Hypothalamus (tissue), 51 donors: ENCODE results near the gene GGA2.
"Not testable (repeated sequence)": the region's sequence is repeated elsewhere in the genome, so short reads cannot be mapped to it uniquely, and the experiment has no call there.

ENCODE experiments used
- DNase-seq, 51 donors: peaks; one replicate each; lab custom pipeline; 2025; lab: John Stamatoyannopoulos, UW

GGA2 gene

DNA sequence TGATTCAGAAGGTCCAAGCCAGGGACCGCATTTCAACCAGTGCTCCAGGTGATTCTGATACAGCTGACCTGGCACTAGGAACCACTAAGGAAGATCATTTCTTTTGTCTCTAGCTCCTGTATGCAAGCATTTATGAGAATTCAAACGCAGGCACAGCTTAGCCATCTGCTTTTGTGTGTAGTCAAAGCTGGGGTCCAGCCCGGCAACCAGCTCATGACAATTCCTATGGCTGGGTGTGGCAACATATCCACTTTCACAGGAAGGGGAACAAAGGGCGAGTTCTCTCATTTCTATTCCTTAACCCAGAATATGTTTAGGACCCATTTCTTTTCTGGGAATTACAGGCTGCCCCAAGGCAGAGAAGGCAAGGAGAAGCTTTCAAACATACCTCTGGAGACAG is 30.0 kb downstream of the GGA2 start:
- DNase-seq = no peak

DNA sequence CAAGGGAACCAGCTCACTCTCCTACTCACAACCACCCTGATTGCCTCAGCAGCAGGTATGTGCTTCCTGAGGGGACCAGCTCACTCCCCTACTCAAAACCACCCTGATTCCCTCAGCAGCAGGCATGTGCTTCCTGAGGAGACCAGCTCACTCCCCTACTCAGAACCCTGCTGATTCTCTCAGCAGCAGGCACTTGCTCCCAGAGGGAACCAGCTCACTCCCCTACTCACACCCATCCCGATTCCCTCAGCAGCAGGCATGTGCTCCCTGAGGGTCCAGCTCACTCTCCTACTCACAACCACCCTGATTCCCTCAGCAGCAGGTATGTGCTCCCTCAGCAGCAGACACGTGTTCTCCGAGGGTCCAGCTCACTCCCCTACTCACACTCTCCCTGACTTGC is 31.2 kb downstream of the GGA2 start:
- no peak for DNase-seq

- no peak for DNase-seq
Observed at GRCh38 chr16:23478566-23478965, 31.7 kb downstream of the GGA2 start.

DNA sequence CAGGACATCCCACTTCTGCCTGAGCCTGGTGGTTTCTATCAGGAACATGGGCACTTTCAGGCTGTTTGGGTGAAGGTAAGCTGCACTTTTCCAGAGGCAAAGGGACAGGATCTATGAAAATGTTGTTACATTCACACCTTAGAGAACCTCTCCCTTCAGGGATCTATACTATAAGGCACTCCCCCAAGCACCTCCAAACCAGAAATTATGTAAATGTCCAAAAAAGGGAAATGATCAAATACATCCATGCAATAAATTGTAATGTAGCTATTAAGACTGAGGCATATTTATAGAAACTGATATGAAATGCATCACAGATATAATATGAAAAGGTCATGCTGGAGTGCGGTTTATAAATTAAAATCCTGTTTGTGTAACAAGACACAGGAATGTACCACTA is 34.0 kb downstream of the GGA2 start:
- no peak for DNase-seq

DNA sequence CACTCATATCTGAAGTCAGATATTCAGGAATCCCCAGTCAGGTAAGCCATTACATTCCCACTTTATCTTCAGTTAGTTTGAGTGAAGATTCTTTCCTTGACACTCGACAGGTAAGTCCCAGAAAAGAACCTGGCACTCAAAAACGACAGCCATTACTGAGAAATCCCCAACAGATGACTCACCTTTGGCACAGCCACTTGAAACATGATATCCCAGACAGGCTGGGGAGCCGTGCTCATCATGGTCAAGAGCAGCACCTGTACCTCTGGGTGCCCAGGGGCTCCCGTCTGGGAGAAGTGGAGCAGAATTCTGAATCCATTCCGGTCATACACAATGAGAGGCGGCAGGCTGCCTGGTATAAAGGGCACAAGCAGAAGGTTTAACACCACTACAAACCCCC is 40.5 kb downstream of the GGA2 start:
- no peak for DNase-seq

GRCh38 chr16:23466162-23466885 is 44.0 kb downstream of the GGA2 start:
- peak in 1 of 51 donors; percentile 19 for DNase-seq

DNA sequence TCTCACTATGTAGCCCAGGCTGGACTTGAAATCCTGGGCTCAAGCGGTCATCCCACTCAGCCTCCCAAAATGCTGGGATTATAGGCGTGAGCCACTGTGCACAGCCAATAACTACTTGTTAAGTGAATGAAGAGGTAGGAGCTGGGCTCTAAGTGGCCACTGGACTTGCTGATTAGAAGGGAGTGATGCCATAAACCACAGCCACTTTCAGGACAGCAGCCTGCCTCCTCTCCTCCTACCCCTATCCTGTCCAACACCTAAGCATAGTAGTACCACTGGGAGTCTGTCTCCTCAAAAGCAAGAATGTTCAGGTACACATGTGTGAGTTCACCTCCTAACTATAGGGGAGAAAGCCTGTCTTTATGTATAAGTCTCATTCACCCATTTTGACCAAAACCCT is 45.1 kb downstream of the GGA2 start:
- no peak for DNase-seq

- DNase-seq = peak in 33 of 51 donors; percentile 0 to 65 (median 8)
Observed at GRCh38 chr16:23464196-23464595, 46.1 kb downstream of the GGA2 start.

DNA sequence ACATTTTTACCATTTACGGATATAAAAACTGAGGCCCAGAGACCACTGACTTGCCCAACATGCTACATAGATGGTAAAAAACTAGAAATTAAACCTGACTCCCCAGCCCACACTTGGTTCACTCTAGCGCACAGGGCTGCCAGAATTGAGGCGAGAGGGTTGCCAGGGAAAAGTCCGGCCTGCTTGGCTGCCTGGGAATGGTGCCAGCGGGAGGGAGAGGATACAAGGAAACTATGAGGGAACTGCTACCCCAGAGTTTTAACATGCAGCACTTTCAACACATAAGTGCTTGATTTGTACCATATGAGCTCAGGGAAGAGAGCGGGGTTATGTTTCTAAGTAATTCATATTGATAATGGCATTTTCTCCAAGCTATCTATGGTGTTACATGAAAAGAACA is 47.3 kb downstream of the GGA2 start:
- DNase-seq = peak in 46 of 51 donors; percentile 1 to 77 (median 42)

DNA sequence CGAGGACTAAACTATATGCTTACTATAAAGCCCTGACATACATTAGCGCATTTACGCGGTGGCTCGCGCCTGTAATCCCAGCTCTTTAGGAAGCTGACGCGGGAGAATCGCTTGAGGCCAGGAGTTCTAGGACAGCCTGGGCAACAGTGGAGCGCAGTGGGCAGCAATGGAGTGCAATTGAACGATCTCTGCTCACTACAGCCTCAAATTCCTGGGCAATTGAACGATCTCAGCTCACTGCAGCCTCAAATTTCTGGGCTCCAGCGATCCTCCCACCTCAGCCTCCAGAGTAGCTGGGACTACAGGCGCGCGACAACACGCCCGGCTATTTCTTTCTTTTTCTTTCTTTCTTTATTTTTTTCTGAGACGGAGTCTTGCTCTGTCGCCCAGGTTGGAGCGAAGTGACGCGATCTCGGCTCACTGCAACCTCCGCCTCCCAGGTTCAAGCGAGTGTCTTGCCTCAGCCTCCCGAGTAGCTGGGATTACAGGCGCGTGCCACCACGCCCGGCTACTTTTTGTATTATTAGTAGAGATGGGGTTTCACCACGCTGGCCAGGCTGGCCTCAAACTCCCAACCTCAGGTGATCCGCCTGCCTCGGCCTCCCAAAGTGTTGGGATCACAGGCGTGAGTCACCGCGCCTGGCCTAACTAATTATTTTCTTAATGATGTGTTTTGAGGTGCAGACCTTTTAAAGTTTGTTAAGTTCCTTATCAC is 56.8 kb downstream of the GGA2 start:
- peak in 1 of 51 donors; percentile 39 for DNase-seq

DNA sequence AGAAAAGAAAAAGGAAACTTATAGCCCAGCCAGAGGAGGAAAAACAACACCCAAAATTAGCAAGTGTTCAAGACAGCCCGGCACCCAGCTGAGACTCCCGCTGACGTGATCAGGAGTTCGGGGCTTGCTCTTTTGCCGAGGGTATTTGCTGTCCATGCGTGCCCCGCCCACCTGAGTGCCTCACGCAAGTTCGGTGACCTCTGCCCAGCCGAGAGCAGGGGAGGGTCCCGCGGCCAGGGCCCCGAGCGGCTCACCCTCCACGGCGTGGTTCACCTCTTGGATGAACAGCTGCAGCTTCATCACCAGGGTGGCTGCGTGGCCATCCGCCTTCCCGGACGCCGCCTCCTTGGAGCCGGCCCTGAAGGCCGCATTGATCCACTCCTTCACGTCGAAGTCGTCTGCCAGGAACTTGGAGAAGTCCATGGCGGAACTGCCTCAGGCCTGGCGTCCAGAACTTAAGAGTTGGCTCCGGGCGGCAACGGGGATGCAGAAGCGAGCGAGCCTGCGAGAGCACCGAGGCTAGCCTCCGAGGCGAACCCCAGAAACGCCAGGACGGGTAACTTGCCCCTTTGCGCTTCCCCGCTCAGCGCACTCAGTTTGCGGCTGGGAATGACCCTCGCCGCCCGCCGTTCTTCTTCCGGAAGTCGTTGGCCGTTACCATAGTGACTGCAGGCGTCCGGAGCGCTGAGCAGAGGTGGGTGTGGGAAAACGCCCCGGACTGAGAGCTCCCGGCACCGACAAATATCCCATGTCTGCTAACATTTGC is 57.5 kb downstream of the GGA2 start, which contains the start of gene COG7:
Gene COG7, minus strand, starts transcription at position 618 of the 766 bp plus-strand sequence. Its CDS starts 195 bp downstream, at position 423.
- DNase-seq = peak; percentile 52 to 95 (median 79)

- no peak for DNase-seq
Observed at GRCh38 chr16:23452221-23452571, 58.1 kb downstream of the GGA2 start.

- no peak for DNase-seq
Observed at GRCh38 chr16:23448392-23448791, 61.9 kb downstream of the GGA2 start.

- DNase-seq = not testable (repeated sequence)
Observed at GRCh38 chr16:23437542-23437941, 72.8 kb downstream of the GGA2 start.

DNA sequence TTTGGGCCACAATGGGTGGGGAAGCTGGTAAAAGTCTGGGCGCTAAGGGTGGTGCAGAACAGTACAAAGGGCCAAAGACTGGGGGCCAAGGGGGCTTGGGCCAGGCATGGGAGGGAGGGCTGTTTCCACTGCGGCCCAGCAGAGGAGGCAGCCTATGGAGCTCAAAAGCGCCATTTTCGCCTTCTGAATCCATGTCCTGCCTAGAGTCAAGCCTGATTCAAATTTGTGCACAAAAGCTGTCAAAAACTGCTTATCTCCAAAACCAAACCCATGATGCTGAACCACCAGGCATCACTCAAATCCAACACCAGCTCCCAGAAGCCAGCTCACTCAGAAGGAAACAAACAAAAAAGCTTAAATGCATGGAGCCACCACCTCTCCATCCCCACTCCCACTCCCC is 73.3 kb downstream of the GGA2 start:
- no peak for DNase-seq

DNA sequence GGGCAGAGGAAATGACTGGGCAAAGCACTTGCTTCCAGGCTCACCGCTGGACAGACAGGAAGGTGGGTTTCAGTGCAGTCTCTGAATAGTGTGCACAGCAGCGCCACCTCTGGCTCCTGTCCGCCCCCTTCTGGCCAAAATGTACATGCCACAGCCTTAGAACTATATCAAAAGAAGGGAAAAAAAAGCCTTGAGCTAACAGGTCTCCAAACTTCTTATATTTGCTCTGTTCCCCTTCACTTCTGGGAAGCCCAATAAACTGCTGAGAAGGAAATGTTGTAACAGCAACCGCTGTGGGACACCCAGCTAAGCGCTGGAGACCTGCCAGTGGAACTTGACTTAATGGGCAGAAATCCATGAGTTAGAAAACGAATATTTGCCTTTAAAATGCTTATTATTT is 74.8 kb downstream of the GGA2 start:
- peak in 13 of 51 donors; percentile 3 to 22 (median 8) for DNase-seq

- DNase-seq = peak in 6 of 51 donors; percentile 1 to 72 (median 6)
Observed at GRCh38 chr16:23434380-23434779, 75.9 kb downstream of the GGA2 start.

DNA sequence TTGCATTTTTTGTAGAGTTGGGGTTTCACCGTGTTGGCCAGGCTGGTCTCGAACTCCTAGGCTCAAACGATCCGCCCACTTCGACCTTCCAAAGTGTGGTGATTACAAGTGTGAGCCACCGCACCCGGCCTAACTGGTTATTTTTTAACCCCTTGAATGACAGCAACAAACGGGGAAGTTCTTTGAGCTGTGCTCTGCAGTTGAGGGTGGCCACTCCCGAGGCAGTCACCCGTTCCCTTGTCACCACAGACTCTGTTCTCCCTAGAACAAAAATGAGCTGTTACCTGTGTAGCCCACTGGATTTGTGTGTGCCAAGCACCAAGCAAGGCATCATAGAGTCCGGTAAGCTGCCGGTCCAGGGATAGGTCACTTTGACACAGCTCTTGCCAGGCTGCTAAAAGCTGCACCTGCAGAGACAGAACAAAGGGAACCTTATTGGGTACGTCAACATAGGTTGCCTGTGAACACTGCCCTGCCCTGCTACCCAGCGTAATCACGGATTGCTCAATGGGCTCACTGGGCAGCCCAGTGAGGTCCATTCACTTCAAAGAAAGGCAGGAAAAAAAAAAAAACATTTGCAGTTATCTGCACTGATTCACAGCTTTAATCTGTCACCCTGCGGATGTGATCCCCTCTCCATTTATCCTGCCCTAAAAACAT is 76.9 kb downstream of the GGA2 start:
- no peak for DNase-seq

- no peak for DNase-seq
Observed at GRCh38 chr16:23432176-23433128, 77.8 kb downstream of the GGA2 start.

GRCh38 chr16:23428351-23428750 is 81.9 kb downstream of the GGA2 start:
- peak in 1 of 51 donors; percentile 9 for DNase-seq
